ENCODE data around the gene GLS. TPM values are rescaled to one million over a fixed set of nuclear protein-coding genes. Genes with fewer than 3 reads are reported as not detected.
"Not testable (repeated sequence)": the region's sequence is repeated elsewhere in the genome, so short reads cannot be mapped to it uniquely, and the experiment has no call there.

GLS gene
- total RNA-seq, 1 donor from 2014 or later: 188 TPM

DNA sequence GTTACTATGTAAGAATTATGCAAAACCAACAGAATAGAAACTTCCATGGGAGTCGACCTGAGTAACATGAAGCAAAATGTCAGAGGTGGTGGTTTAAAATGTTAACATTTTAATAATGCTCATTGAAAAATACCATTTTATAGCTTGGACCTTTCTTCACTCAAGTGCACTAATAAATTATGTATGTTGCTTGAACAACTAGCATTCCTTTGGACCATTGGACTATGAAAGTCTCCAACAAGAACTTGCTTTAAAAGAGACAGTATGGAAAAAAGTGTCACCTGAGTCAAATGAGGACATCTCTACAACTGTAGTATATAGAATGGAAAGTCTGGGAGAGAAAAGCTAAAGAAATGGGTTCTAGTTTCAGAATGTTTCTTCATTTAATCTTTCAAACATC lies 51.9 kb downstream of the GLS start:
- no peak for DNase-seq (ENCODE audit: low spot score)

DNA sequence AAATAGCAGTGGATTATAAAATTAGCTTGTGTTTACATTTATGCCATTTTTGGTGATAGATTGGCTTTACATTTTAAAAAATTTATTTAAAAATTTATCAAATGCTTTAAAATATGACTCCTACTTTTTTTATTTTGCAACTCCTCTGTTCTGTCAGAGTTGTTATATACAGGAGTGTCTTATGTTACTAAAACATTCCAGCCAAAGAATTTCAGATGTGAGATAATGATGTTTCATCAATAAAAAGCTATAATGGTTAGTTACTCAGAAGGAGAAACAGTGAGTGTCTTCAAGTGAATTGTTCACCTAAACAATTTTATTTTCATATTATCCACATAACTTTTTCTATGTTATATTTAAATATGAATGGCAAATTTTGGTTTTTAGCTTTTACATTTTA lies 52.7 kb downstream of the GLS start:
- no peak for DNase-seq (ENCODE audit: low spot score)

DNA sequence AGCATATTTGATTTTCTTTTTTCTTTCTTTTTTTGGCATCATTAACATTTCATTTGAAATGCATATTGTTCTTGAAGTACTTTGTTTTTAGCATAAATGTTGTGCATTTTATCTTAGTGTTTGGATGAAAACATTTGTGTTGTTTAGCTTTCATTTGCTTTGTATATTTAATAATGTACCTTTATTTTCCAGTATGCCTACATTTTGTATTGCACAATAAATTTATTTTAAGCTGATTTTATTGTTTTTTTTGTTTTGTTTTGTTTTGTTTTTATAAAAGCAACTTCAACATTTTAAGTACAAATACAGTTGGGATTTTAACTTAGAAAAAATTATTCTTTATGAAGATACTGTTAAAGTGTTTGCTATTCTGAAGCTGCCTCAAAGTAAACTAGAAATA lies 54.4 kb downstream of the GLS start:
- no peak for DNase-seq (ENCODE audit: low spot score)

DNA sequence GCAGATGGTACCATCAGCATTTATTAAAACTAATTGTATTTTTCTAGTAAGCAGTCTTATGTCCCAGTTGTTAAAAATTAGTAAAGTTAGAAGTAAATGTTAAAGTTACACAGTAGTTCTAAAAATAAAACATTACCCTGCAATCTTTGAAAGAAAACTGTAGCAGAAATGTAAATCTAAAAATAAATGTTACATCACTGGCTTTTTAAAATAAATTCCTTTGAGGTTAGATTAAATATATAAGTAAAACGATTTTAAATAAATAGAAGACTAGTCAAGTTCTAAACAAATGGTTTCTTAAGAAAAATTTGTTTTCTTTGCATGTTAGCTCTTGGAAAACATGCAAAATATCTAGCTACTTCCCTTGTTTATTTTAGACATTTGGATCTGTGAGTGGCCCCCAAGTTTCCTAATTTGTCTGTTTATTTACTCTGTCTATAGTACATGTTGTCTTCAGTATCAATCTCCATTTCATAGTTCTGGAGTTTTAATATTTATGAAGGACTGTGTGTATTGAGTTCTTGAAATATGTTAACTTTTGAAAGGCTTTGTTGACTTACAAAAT lies 58.2 kb downstream of the GLS start:
- no peak for DNase-seq (ENCODE audit: low spot score)

DNA sequence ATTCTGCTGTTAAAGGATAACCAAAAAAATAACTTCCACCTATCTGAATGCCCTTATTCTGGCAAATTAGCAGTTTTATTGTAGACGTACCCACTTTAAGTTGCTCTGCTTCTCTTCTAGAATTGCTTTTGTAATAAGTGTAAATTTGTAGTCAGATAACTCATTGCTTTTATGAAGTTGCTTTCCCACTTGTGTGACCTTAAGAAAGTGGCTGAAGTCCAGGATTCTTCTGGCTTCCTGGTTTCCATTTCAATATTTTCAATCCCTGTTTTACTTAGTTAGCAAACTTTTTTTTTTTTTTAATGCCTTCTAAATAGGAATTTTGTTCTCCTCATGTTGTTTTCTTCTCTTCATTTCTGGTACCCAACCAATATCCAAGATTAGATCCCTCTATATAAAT lies 59.8 kb downstream of the GLS start:
- DNase-seq (ENCODE audit: low spot score): no peak

DNA sequence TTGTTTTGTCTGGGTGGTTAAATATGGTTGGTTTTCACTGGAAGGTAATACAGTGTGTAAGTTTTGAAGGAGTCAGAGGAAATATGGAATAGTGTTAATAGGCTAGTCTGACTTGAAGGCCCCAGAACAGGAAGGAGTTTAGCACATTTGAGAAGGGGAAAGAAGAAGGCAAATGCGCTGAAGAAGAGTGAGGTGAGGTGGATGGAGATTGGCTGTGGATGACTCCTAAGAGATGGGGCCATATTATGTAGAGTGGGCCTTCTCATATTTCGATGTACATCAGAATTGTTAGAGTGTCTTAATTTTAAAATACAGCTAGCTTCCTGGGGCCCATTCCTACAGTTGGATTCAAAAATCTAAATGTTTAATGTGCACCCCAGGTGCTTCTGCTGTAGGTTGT lies 61.0 kb downstream of the GLS start:
- DNase-seq (ENCODE audit: low spot score): no peak

DNA sequence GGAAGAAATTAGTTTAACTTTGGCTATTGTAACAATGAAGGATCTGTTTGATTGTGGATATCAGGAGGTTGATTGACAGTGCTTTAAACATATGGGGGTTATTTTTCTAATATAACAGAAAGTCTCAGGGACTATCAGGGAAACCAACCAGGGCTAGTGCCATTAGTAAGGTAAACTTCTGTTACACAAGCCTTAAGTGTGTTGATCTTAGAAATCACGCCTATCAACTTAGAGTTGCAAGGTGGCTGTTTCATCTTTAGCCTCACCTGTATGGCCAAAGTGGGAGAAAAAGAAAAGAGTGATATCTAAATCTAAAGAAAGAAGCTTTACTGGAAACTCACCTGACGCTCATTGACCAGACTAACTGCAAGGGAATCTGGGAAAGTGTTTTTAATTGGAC lies 62.1 kb downstream of the GLS start:
- DNase-seq (ENCODE audit: low spot score): no peak

DNA sequence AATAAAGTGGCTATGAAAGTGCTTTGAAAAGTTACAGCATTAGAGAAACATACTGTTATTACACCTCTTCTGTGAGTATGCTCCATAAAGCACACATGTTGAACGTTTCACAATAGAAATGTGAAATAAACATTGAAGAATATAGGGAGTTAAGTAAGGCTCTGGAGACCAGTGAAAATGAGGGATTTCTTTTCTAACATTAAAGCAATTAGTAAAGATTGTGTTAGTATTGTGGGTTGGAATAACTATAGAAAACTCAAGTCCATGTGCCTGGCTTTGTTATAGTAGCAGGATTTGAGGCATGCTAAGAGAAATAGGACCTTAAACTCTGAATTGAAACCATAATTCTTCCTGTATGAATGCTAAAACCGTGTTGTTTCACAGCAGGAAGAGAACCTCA lies 63.1 kb downstream of the GLS start:
- DNase-seq (ENCODE audit: low spot score): no peak

DNA sequence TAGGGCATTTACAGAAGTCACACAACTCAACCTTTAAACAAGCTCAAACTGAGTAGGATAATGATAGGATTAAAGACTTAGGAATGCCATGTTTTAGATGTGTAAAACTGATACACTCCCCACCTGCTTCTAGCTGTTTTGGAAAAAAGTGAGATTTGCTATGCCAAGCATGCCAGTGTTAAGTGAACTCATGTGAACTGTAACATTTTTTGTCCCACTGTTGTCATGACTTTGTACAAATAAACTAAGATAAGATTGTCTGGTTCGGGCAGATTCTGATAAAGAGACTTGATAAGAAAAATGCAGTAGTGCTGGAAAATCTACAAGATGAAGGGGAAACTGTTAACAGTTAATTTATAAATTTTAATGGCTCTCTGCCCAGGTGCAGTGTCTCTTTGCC lies 66.5 kb downstream of the GLS start:
- no peak for DNase-seq (ENCODE audit: low spot score)

DNA sequence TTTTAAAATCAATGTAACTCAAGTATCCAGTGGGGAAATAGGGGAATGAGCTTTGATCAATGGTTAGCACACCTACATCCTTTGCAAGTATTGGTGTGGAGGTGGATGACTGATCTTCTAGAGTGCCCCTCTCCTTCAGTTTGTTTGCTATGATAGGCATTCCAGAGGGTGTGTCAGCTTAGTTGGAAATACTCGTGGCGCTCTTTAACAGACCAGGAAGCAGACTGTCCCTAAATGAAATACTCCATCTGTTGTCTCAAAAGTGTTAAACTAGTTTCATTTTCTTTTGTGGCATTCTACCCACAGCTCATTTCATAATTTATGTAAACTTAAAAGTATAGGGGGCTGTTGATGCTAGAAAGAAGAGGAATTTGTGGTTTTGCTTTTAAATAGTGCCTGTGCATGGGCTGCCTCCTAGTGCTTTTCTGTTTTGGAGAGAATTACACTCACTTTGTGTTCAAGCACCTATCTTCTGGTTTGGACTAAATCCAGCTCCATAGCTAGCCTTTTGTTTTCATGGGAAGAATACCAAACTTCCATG lies 67.2 kb downstream of the GLS start:
- no peak for DNase-seq (ENCODE audit: low spot score)

DNA sequence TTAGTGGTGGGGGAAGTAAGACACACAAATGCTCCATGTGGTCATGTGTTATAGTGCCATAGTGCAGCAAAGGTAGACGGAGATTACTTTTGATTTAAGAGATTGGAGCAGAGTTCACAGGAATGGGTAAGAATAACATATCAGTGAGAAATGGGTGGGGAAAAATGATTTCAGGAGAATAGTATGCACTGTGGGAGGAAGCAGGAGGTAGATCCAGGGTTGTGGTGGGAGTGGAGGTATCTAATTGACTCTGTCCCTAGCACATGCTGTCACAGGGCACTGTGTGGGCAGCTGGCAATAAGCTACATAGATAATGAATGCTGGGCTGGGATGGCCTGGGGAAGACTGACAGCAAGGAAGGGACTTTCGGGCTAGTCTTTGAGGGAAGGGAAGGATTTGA lies 68.0 kb downstream of the GLS start:
- DNase-seq (ENCODE audit: low spot score): peak; percentile 80

DNA sequence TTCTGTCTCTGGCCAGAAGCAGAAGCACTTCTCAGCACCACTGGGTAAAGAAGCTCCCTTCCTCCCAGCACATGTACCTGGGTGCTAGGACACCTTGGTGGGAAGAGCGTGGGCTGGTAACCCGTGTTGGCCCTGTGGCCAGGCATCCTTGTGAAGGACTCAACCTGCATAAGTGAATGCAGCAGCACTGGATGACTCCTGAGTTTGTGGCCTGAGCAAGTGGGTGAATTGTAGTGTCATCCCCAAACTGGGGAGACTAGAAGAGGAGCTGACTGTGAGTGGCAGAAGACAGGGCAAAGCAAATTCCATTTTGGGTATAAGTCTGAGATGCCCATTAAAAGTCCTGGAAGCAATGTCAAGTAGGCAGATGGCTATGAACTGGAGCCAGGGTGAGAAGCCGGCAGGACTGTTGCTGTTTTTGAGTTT lies 70.0 kb downstream of the GLS start:
- DNase-seq (ENCODE audit: low spot score): no peak

DNA sequence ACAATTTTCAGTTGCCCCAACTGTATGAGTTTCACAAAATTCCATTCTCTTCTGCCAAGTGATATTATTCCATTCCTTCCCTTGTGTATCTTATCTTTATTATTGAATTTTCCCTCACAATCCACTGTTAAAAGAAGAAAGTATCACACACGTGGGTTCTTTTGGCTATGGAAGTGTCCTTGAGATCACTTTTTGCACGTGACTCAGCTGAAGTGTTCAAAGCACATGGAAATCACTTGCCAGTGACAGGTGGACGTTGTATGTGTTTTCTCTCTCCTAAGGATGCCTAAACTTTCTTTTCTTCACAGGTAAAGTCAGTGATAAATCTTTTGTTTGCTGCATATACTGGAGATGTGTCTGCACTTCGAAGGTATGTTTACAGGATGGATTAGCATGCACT lies 72.6 kb downstream of the GLS start:
- DNase-seq (ENCODE audit: low spot score): no peak

DNA sequence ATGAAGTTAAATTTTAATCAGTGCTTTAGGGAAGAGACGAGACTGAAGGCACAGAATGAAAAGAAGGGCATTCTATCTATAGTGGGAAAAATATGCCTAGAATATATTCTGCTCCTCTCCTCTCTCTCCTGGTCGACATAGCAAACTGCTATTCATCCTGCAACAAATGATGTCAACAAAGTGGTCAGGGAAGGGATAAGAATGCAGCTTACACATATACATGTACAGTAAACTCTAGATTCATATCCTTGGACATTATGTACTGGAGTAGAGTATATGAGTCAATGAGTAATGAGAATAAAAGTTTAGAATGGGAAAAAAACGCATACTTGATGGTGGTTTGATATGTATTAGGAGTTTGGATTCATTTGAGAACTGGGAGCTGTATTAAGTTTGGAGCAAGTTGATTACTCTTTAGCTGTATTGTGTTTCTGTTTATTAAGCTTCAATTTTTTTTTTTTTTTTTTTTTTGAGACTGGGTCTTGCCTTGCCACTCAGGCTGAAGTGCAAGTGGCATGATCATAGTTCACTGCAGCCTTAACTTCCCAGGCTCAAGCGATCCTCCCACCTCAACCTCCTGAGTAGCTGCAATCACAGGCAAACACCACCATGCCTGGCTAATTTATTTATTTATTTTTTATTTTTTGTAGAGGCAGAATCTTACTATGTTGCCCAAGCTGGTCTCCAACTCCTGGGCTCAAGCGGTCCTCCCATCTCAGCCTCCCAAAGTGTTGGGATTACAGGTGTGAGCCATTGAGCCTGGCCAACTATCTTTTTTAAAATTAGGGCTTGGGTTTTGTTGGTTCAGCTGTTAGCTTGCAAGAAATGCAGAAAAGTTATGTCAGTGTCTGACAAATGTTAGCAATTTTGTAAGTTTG lies 79.5 kb downstream of the GLS start:
- DNase-seq (ENCODE audit: low spot score): no peak

DNA sequence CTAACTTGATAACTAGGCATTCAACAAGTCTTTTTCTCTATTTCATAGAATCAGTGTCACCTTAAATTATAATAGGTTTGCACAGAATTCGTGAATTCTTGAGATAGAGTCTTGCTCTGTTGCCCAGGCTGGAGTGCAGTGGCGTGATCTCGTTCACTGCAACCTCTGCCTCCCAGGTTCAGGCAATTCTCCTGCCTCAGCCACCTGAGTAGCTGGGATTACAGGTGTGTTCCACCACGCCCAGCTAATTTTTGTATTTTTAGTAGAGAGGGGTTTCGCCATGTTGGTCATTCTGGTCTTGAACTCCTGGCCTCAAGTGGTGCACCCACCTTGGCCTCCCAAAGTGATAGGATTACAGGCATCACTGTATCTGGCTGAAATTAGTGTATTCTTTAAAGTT lies 80.5 kb downstream of the GLS start:
- not testable (repeated sequence) for DNase-seq (ENCODE audit: low spot score)

DNA sequence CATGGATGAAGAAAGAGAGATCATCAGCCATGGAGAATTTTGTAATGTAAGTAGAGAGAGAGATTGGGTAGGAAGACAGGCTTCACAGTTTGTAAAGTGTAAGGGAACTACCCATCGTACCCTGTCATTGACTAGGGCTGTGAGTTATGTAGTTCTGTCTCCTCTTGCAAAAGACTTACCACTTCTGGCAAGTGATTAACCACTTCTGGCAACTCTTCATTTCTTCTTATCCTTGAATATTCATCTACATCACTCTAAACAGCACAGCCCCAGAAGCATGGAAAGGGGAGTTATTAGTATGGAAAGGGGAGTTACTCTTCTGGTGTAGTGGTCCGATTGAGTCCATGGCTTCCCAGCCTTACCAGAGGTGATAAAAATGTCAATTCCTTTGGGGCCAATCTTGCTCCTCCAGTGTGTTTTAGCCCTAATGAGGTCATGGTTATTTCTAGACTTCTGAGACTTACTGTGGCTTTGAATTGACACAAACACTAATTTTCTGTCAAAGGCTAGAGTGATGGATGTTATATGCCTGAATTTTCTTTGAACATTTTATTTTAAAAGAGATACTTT lies 81.4 kb downstream of the GLS start:
- DNase-seq (ENCODE audit: low spot score): no peak

DNA sequence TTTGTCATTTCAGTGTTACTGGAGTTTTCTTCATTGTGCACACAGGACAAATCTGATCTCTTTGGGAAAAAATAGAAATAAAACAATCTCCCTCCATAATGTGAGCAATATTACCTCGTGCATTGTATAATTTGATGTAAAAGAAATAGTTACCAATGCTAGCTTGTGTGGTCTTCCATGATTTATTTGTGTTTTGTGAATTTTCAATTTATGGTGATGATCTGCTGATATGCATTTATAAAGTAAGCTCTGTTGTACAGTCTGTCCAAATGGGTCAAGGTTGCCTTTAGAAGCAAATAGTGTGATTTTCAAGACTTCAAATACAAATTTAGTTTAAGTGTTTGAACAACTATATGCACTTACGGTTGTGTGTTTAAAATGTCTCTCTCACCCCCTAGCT lies 82.5 kb downstream of the GLS start:
- DNase-seq (ENCODE audit: low spot score): no peak

DNA sequence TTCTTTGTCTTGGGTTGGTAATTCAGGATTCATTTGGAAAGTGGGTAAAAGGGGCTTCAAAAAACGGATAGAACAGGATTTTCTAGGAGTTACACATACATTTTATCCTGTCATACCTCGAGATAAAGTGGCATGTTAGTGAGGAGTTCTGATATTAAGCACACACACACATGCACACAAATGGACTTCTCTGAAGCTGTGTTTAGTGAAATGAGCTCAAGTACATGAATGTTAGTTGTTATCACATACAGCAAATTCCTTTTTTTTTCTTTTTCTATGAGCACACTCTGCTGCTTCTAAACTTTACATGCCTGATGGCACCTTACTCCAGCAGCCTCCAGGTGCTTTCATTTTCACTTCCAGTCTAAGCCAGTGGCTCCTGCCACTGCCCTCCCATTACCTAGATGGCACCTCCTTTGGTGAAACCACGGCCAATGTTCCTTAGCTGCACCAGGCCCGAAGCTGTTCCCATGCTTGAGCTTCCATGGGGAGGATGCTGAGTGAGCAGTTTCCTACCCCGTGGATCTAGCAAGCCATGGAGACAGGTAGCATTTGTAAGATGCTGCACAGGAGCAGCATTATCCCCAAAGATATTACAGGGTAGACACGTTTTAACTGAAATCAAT lies 83.7 kb downstream of the GLS start:
- no peak for DNase-seq (ENCODE audit: low spot score)

DNA sequence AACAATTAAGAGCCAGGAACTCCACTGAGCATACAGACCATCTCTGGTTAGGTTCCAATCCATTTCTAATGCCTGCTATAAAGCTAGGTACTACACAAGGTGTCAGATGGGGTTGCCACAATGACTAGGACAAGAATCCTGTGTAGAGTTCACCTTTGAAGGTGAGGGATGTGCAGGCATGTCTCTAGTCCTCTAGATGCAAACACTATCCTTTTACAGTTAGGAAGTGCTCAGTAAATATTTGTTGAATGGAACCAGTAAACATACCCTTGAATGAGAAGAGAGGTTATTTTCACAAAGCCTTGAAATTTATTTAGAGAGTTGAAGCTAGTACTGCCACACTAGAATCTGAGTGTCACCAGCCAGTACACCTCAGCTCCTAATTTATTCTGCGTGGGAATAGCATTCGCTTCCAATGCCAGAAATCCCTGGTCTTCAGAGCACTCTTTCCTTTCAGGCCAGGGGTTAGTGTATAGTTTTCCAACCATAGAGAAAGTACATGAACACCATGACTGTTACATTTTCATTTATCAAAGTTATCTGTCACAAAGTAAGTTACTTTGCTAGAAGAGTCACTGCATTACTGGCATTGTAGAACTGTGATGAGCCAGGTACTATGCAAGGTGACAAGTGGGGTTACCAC lies 85.1 kb downstream of the GLS start:
- no peak for DNase-seq (ENCODE audit: low spot score)

DNA sequence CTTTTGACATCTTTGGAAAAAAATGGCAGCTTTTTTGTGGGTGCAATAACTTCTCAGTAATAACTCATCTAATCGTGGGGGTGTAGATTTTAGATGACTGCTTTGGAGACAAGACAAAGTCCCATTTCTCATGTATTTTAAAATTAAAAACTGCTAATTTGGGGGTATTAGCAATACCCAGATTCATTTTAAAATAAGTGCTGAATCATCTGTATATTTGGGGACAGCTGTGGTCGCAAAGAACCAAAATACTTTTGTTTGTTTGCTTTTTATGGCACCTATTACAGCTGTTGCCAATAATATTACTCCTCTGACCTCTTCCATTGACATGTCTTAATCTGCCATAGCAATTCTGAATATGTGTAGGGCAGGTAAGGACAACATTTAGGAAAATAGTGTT lies 87.9 kb downstream of the GLS start:
- DNase-seq (ENCODE audit: low spot score): no peak

DNA sequence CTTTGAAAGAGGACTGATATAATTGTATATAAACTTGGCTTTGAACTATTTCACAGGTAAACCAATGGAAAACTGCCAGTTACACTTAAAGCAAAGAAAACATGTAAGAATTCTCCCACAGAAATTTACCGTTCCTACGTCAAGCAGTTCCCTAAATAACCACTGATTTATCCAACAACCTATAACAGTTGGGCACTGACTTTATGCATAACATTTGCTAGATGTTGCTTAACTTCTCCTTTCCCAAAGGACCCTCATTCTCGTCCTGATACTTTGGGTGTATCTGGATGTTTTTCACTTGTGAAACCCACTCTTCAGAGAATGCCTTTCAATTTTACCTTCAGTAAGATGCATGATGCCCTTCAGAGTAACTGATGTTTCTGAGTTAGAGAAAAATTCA lies 89.5 kb downstream of the GLS start:
- DNase-seq (ENCODE audit: low spot score): no peak

DNA sequence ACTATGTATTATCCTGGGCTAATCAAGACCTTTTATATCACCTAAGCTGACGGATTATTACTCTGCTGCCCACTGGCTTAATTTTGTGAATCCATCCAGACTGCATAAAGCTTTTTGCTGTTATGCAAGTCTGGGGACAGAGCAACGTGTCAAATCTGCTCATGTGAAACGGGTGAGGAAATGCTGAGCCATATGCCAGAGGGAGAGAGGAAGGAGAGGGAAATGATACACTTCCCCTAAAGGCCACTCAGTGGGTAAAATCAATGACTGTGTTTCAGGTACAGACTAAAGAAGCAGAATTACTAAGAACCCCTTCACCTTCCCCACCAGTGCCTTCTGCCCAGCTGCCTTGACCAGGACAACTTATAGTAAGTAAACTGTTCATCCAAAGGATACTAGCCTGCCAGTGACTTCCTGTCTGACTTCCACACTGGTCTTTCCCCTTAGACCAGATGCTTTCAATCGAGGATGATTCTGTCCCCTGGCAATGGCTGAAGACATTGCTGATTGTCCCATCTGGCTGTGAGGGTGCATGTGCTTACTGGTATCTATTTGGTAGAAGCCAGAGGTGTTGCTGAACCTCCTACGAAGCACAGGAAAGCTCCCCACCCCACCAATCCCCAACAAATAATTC lies 90.4 kb downstream of the GLS start:
- DNase-seq (ENCODE audit: low spot score): no peak

Data from mucosa of gallbladder (tissue), 1 donor.